Left cardiac atrium (tissue), 4 donors: ENCODE data around the gene TGFBR3. TPM values are rescaled to one million over a fixed set of nuclear protein-coding genes. Genes with fewer than 3 reads are reported as not detected.

Source experiments
- ATAC-seq, 2 donors: fragments of 200-7000 bp; cut with Tn5 transposase; one replicate each; pipeline ENCODE4 v1.9.1; 2020; ENCODE audit warnings: mild to moderate bottlenecking in 2 of 2, moderate library complexity in 2 of 2
- DNase-seq: peaks from one replicate; pipeline ENCODE4 v3.0.0-alpha.2; 2020
- intact Hi-C, 2 donors: fragments of 100-400 bp; cut with DNase I; formaldehyde crosslinking; loops; one replicate each; pipeline versions ENCODE4 v1.14.1 to v1.15.1; 2022 to 2023
- total RNA-seq, 2 donors: library from RNA; stranded (reverse); fragmentation: NEBNext Ultra II Directional; extraction: Animal tissue kit (Norgen Biotek cat#: 25700); gene quantifications; one replicate each; pipeline ENCODE4 v1.2.1, GENCODE V29; 2021
- donor health status: DM: no; HTN: yes; CAD: no.
- donor health status: DM: no; HTN: yes; CAD: no; lungs with severe emphysema.
- donor health status: DM: yes; HTN: yes; CAD: no.
- donor health status: Dilated cardiomyopathy.

The TGFBR3 gene
- total RNA-seq, 2 donors from 2014 or later, result 43.8 to 56.2 TPM

DNA sequence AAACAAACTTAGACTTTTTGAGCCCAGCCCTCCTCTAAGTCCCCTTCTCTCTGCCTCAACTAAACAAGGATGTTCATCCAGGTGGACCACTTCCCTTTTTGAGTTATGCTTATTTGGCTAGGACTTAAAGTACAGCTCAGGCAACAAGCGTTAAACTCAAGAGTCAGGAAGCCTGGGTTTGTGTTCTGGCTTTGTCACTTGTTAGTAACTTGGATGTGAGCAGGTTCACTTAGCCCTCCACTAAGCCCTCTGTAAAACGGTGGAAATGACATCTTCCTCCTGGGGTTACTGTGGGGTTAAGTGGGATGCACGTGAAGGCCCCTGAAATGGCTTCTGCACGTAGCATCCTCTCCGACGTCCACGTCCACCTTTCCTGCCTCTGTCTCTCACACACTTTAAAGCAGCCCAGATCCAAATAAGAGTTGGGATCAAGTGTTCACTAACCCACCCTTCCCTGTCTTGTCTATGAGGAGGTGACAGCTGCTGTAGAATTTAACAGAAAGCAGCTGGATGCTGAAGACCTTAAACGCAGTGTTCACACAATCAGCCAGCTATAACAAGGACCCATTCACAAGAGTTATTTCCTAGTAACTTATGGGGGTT is 152.7 kb downstream of the TGFBR3 start:
- intact Hi-C loops, result loop anchor here in 1 of 2 donors (10.0 kb wide), 1 partner anchor 218 kb away; no protein-coding TSS in a partner anchor

DNA sequence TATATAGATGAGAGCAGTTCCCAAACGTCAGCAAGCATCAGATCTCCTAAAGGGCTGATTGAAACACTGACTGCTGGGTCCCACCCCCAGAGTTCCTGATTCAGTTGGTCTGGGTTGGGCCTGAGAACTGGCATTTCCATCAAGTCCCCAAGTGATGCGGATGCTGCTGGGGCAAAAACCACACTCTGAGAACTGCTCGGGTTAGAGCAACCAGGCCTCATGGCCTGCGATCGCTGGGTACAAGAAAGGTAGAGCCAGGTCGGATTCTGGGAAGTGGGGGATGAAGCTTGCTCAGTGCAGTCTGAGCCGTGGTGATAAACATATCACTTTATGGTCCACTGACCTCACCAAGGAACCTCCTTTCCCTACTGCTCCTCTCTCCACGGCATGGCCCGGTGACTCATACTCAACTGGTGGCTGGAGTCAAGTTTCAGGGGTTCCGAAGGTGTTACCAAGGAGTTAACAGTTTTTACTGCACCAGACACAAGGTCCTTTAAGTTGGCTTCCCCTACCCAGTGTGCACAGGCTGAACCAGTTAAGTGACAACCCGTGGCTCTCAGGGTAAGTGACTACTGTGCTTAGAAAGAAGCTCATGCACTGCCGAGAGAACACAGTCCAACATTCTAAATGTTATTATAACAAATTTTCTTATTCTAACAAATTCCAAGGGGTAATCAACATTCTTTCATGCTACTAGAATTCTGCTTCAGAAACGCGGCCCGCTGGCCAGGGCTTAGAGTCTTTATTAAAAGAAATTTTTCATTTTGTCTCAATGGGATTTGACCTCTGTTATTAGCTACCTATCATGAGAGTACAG is 153.5 kb downstream of the TGFBR3 start:
- DNase-seq (no peak), ATAC-seq (peak in 1 of 2 donors; percentile 50)
- intact Hi-C loops, result loop anchor here in 1 of 2 donors (10.0 kb wide), 1 partner anchor 218 kb away; no protein-coding TSS in a partner anchor

More for the DNA sequence above, 152.7 kb downstream of the TGFBR3 start:
- DNase-seq (no peak), ATAC-seq (no peak)

GRCh38 chr1:91731815-91732214 is 154.1 kb downstream of the TGFBR3 start:
- DNase-seq, result no peak
- intact Hi-C loops, result loop anchor here in 1 of 2 donors (10.0 kb wide), 1 partner anchor 217 kb away; no protein-coding TSS in a partner anchor
- peak; percentile 14 to 41 for ATAC-seq

GRCh38 chr1:91730801-91731732 is 154.9 kb downstream of the TGFBR3 start:
- intact Hi-C loops, result loop anchor here in 1 of 2 donors (10.0 kb wide), 1 partner anchor 216 kb away; no protein-coding TSS in a partner anchor

DNA sequence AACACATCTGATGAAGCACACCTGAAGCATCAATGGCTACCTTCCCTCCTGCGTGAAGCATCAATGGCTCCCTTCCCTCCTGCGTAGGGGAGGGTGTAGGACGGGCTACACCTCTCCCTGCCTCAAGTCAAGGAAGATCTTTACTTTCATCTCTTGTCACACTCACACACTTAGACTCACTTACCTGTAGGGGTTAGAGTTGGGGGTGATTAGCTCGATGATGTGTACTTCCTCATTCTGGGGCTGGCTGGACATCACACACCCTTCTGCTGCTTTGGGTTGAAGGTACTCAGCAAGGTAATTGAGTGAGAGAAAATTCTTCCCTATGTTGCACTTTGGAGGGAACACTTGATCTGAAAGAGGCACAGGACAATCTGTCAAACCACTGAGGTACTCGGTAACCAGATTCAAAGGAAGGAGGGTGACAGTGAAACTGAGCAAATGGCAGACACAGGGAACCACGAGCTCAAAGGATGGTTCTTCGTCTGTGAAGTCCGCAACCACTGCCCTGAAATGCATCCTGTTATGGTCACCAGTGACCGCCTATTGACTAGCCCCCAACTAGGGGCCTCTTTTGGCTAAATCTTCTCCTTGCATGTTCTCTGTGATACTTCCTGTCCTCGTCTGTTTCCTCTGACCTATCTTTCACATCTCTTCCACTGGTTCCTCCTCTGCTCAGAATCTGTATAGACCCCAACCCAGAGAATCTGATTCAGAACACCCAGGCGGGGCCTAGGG is 156.2 kb downstream of the TGFBR3 start:
- no peak for ATAC-seq
- no peak for DNase-seq
- intact Hi-C loops, result loop anchor here in 1 of 2 donors (10.0 kb wide), 1 partner anchor 215 kb away; no protein-coding TSS in a partner anchor

More at GRCh38 chr1:91730801-91731732, 154.9 kb downstream of the TGFBR3 start:
- peak; percentile 62 for DNase-seq
- ATAC-seq, result peak; percentile 63 to 87

- no peak for DNase-seq
- no peak for ATAC-seq
- intact Hi-C loops, result no loop called here
Observed at GRCh38 chr1:91727763-91728162, 158.2 kb downstream of the TGFBR3 start.

- ATAC-seq, result peak; percentile 61 to 87
- DNase-seq, result no peak
- intact Hi-C loops, result no loop called here
Observed at GRCh38 chr1:91725989-91726721, 159.8 kb downstream of the TGFBR3 start.

- no peak for DNase-seq
- peak in 1 of 2 donors; percentile 15 for ATAC-seq
- intact Hi-C loops, result no loop called here
Observed at GRCh38 chr1:91725618-91725988, 160.3 kb downstream of the TGFBR3 start.

DNA sequence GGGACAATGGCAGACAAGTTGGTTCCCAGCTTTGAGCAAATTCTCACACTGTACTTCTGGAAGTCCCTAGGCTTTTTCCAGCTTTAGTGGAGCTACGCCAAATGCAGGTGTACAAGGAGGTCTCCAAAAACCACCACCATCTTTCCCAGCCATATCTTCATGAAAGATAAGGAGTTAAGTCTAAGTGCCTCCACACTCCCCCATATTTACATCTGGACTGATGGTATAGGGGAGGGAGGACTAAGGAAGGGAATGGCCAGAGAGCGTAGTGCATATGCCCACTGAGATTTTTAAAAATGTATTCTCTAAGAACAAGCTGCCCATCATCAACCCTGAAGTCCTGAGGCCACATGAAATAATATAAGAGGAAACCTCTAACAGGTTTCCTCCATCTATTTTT is 161.3 kb downstream of the TGFBR3 start:
- intact Hi-C loops, result no loop called here
- ATAC-seq (no peak), DNase-seq (no peak)

DNA sequence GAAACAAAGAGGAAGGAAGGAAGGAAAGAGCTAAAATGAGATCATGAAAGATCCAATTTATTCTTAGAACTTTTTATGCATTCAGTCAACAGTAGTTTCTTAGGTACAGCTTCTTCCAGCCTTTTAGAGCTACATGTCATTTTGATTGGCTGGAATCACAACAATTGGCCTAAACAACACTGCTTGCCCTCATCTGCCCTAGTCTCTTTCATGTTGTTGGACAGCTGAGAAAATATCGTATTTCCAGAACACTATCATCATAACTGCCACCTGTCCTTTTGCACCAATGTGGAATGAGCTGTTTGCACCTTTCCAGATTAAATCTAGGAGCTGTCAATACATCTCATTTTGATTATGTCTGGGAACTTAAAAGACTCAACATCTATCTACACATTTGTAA is 161.7 kb downstream of the TGFBR3 start:
- intact Hi-C loops, result no loop called here
- no peak for DNase-seq
- no peak for ATAC-seq

DNA sequence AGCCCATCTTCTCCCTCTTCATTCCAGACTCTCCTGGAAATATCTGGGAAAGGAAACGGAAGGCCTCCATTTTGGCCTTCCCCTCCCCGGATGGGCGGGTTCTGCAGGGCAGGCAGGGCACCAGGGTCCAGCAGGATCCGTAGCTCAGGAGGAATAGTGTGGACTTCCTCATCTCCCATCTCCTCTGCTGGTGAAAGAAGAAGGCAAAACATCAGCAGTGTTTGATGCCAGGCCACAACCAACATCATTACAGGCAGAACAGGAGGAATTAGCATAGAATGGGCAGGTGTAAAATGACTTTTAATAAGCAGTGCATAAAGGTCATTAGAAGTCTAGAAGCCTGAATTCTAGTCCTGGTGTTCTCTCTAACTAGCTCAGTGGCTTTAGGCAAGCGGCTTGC is 165.9 kb downstream of the TGFBR3 start:
- DNase-seq, result no peak
- ATAC-seq, result no peak
- intact Hi-C loops, result no loop called here

- no peak for ATAC-seq
- intact Hi-C loops, result loop anchor here in 1 of 2 donors (10.0 kb wide), 1 partner anchor 166 kb away; the partner anchor contains the start of gene TGFBR3
Observed at GRCh38 chr1:91718877-91719276, 167.1 kb downstream of the TGFBR3 start.

GRCh38 chr1:91718368-91718767 is 167.6 kb downstream of the TGFBR3 start:
- no peak for DNase-seq
- intact Hi-C loops, result loop anchor here in 1 of 2 donors (10.0 kb wide), 1 partner anchor 166 kb away; the partner anchor contains the start of gene TGFBR3
- no peak for ATAC-seq

More at GRCh38 chr1:91718877-91719276, 167.1 kb downstream of the TGFBR3 start:
- no peak for DNase-seq

DNA sequence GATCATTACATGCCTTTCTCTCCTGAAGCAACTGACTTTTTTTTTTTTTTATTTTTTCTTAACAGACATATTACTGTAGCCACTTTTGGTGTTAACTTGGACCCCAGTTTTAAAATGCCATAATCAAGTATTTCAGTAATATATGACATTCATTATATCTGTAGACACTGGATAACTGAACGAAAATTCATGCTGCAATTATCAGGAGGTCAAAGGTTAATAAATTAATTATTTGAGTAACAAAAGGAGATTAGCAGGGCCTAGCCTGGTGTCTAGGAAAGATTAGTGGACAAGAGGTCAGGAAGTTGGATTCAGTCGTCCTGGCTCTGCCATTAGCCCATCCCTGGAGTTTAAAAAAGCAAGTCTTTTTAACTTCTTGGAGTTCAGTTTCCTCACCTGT is 168.1 kb downstream of the TGFBR3 start:
- no peak for DNase-seq
- intact Hi-C loops, result loop anchor here in 1 of 2 donors (10.0 kb wide), 1 partner anchor 167 kb away; the partner anchor contains the start of gene TGFBR3

GRCh38 chr1:91716339-91716738 is 169.6 kb downstream of the TGFBR3 start:
- intact Hi-C loops, result loop anchor here in 1 of 2 donors (10.0 kb wide), 1 partner anchor 168 kb away; the partner anchor contains the start of gene TGFBR3
- ATAC-seq, result no peak
- DNase-seq, result no peak

More for the DNA sequence above, 168.1 kb downstream of the TGFBR3 start:
- no peak for ATAC-seq

GRCh38 chr1:91715416-91716000 is 170.4 kb downstream of the TGFBR3 start:
- intact Hi-C loops, result loop anchor here in 1 of 2 donors (10.0 kb wide), 1 partner anchor 169 kb away; the partner anchor contains the start of gene TGFBR3
- DNase-seq (no peak), ATAC-seq (no peak)

DNA sequence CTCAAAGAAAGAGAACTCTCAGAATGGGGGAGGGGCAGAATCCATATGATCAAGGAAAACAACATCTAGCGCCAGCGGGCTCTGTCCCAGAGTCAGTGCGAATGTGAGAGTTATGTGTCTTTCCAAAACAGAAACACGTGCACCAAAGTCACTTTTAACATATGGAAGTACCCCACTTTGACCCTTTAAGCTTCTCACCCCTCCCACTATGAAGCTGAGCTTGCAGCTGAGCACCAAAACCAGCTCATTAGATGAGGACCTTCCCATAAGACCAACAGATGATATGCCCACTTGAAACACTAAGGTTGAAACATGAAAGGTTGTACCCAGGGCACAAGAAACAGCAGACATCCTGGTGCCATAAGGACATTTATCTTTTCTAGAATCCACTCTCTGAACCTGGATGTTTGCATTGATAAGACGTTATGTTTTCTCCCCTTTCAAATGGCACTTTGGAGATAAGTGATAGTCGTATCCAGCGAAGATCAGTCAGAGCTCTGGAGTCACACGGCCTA is 171.0 kb downstream of the TGFBR3 start:
- intact Hi-C loops, result loop anchor here in 1 of 2 donors (10.0 kb wide), 1 partner anchor 170 kb away; the partner anchor contains the start of gene TGFBR3
- no peak for ATAC-seq
- no peak for DNase-seq
